ENCODE results near the gene ATF7.
A peak's percentile ranks its signal among the peaks of the same experiment; 100 is the strongest.

The ATF7 gene

GRCh38 chr12:53626702-53627169, 554 bp upstream of the ATF7 start:
- H3K27ac ChIP-seq: peak overlapping the region; percentile 83
- TF ChIP-seq ZFX (IDR thresholded peaks at IDR 0.05; ENCODE audit: borderline replicate concordance): no peak
- TF ChIP-seq, protein P1, sequence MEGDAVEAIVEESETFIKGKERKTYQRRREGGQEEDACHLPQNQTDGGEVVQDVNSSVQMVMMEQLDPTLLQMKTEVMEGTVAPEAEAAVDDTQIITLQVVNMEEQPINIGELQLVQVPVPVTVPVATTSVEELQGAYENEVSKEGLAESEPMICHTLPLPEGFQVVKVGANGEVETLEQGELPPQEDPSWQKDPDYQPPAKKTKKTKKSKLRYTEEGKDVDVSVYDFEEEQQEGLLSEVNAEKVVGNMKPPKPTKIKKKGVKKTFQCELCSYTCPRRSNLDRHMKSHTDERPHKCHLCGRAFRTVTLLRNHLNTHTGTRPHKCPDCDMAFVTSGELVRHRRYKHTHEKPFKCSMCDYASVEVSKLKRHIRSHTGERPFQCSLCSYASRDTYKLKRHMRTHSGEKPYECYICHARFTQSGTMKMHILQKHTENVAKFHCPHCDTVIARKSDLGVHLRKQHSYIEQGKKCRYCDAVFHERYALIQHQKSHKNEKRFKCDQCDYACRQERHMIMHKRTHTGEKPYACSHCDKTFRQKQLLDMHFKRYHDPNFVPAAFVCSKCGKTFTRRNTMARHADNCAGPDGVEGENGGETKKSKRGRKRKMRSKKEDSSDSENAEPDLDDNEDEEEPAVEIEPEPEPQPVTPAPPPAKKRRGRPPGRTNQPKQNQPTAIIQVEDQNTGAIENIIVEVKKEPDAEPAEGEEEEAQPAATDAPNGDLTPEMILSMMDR (IDR thresholded peaks at IDR 0.05): no peak

DNA sequence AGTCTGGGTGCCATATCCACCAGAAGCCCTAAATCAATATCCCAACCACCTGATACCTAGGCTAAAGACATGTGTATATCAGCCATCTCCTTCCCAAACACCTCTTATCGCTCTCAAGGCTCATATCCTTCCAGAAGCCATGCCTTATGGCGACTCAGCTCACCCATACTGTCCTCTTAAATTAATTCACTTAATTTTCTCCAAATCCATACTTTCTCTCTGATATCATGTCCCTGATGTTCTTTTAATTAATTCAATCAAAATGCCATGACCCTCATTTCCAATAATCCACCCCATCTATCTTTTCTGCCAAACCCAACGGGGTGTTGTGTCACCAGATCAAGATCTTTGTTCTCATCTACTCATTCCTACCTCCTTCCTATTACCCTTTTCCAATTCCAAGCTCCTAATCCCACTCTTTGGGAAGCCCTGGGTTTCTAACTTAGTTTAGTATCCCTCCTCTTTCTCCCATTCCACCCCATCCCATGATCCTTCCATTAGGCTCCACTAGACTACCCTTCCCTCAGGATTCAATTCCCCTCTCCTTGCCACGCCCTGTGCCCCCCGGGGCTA, 723 bp downstream of the ATF7 start:
- no peak for TF ChIP-seq ZFX (IDR thresholded peaks at IDR 0.05; ENCODE audit: borderline replicate concordance)
- TF ChIP-seq, protein P1 (IDR thresholded peaks at IDR 0.05): no peak
- H3K27ac ChIP-seq: peak overlapping the region; percentile 83

- peak overlapping the region; percentile 83 for H3K27ac ChIP-seq
- TF ChIP-seq, protein P1 (IDR thresholded peaks at IDR 0.05): no peak
- TF ChIP-seq ZFX (IDR thresholded peaks at IDR 0.05; ENCODE audit: borderline replicate concordance): no peak
These were observed 1.2 kb downstream of the ATF7 start for GRCh38 chr12:53624956-53625355.

DNA sequence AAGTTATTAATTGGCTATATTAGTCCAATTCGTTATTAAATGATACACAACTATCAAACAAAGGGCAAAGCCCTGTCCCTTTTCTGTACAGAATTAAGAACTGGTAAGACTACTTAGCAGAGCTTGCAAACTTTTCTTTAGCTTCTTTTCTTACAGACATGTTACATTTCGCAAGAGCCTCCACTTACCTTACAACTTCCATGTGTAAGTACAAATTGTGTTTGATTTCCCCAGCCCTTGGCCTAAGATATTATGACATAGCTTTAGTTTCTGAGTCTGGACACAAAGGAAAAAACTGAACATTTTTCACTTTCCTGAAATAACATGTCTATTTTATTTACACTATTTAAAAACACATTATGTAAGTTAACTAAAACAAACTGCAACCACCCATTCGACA, 1.7 kb downstream of the ATF7 start:
- TF ChIP-seq ZFX (IDR thresholded peaks at IDR 0.05; ENCODE audit: borderline replicate concordance): no peak
- TF ChIP-seq, protein P1 (IDR thresholded peaks at IDR 0.05): no peak
- H3K27ac ChIP-seq: peak overlapping the region; percentile 83

- TF ChIP-seq, protein P1 (IDR thresholded peaks at IDR 0.05): no peak
- TF ChIP-seq ZFX (IDR thresholded peaks at IDR 0.05; ENCODE audit: borderline replicate concordance): no peak
- peak overlapping the region; percentile 83 for H3K27ac ChIP-seq
These were observed 2.4 kb downstream of the ATF7 start for GRCh38 chr12:53623548-53624385.

DNA sequence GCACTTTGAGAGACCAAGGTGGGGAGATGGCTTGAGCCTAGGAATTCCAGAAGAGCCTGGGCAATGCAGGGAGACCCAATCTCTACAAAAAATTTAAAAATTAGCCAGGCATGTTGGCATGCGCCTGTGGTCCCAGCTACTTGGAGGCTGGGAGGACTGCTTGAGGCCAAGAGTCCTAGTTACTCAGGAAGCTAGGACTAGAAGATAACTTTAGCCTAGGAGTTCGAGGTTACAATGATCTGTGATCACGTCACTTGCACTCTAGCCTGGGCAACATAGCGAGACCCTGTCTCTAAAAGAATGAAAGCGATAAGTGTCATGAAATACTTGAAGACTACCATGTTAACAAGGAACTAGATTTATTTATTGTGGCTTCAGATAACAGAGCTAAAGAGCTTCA, 3.5 kb downstream of the ATF7 start:
- TF ChIP-seq ZFX (IDR thresholded peaks at IDR 0.05; ENCODE audit: borderline replicate concordance): no peak
- TF ChIP-seq, protein P1 (IDR thresholded peaks at IDR 0.05): no peak
- no peak overlapping the region; the same call in 1 of the 2 replicates for H3K27ac ChIP-seq

- no peak overlapping the region for H3K27ac ChIP-seq
- TF ChIP-seq ZFX (IDR thresholded peaks at IDR 0.05; ENCODE audit: borderline replicate concordance): no peak
- TF ChIP-seq, protein P1 (IDR thresholded peaks at IDR 0.05): no peak
These were observed 7.9 kb downstream of the ATF7 start for GRCh38 chr12:53618275-53618674.
